Gastrocnemius medialis (tissue), 4 donors: ENCODE results near the gene EPB41L1. TPM values are rescaled to one million over a fixed set of nuclear protein-coding genes. Genes with fewer than 3 reads are reported as not detected.

Experiments
- ATAC-seq, 2 donors: fragments of 150-250 bp; one replicate each; pipeline ENCODE4 v1.9.1; 2016
- DNase-seq, 2 donors: peaks; one replicate each; pipeline ENCODE4 v3.0.0-alpha.2; 2019
- H3K27ac ChIP-seq, 4 donors: fragments of 200-600 bp; sonication (generic); 1 replicate in 1 of 4; 2 replicates in 3 of 4; pipeline ENCODE4 v1.5.1; 2016 to 2018; ENCODE audit warnings: mild to moderate bottlenecking in 2 of 4, moderate library complexity in 1 of 4
- H3K27me3 ChIP-seq, 3 donors: fragments of 200-600 bp; sonication (generic) in 2 of 3; 1 replicate in 1 of 3; 2 replicates in 2 of 3; pipeline versions ENCODE4 v1.5.1 to v1.6.0; 2016 to 2019; ENCODE audit warnings: mild to moderate bottlenecking in 1 of 3, moderate library complexity in 1 of 3
- H3K36me3 ChIP-seq, 2 donors: fragments of 200-600 bp; sonication (generic) in 1 of 2; one replicate each; pipeline ENCODE4 v1.5.1; 2017 to 2018
- H3K4me1 ChIP-seq, 2 donors: fragments of 200-600 bp; sonication (generic) in 1 of 2; one replicate each; pipeline ENCODE4 v1.5.1; 2016 to 2017; ENCODE audit warnings: mild to moderate bottlenecking in 2 of 2
- H3K4me3 ChIP-seq, 4 donors: fragments of 200-600 bp; sonication (generic) in 3 of 4; 1 replicate in 1 of 4; 2 replicates in 3 of 4; pipeline ENCODE4 v1.5.1; 2016 to 2019; ENCODE audit warnings: mild to moderate bottlenecking in 2 of 4
- H3K9me3 ChIP-seq, 3 donors: fragments of 200-600 bp; sonication (generic) in 2 of 3; 1 replicate in 1 of 3; 2 replicates in 2 of 3; pipeline ENCODE4 v1.5.1; 2016 to 2019
- POLR2A ChIP-seq, 2 donors: fragments of 450-650 bp; IDR thresholded peaks; one replicate each; pipeline ENCODE4 v1.6.1; 2017; ENCODE audit warnings: antibody characterized with exemption in 2 of 2, mild to moderate bottlenecking in 2 of 2, moderate library complexity in 2 of 2
- in situ Hi-C, 4 donors: fragments of 200-750 bp; cut with MboI; loops; one replicate each; pipeline versions ENCODE4 v1.15.0 to v1.8.0; 2017; ENCODE audit warnings: low sequenced_read_pairs in 4 of 4
- intact Hi-C: fragments of 100-400 bp; cut with DNase I; formaldehyde crosslinking; loops from one replicate; pipeline ENCODE4 v1.15.1; 2023; ENCODE audit warnings: low total_unique reads
- total RNA-seq, 4 donors: library from RNA; depleted of rRNA; stranded (reverse); fragments of >200 nt; gene quantifications; one replicate each; pipeline versions ENCODE4 v1.1.0 to v1.2.3, GENCODE V29; 2016
- TF ChIP-seq, protein P1 (sequence below), 5 experiments: fragments of 450-650 bp in 3 of 5; fragments of 200-600 bp in 2 of 5; sonication (generic) in 2 of 5; IDR thresholded peaks in 4 of 5; conservative IDR thresholded peaks in 1 of 5; 1 replicate in 4 of 5; 2 replicates in 1 of 5; pipeline ENCODE4 v1.5.1; 2016 to 2019; ENCODE audit warnings: antibody characterized with exemption in 5 of 5, mild to moderate bottlenecking in 3 of 5, moderate library complexity in 3 of 5

Gene EPB41L1
- total RNA-seq, 4 donors from 2014 or later = 2.3 to 11.4 (median 7.4) TPM

DNA sequence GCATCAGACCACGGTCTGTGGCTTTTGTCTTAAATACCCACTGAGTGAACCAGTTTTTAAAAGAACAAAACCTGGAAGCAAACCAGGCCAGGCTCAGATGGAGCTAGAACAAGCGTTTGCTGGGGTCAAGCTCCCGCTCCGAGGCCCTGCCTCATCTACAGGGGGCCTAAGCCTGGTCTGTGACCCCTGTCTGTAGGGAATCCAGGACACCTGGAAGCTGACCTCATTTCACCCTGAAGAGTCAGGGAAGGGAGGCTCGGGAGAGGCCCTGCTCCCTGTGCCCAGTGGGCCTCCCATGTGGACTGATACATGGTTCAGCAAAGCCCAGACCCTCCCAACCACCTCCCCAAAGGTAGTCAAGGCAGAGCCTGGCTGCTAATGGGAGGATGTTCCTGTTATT is 124.8 kb downstream of the EPB41L1 start:
- in situ Hi-C loops (no loop called here), intact Hi-C loops (no loop called here)
- H3K4me1 ChIP-seq = no peaks in the 10 kb centered on the region
- peaks cover 8 to 11% (median 8%) of the 10 kb centered on the region in 3 donors for H3K27me3 ChIP-seq
- H3K27ac ChIP-seq = no peak overlapping the region
- no peak for DNase-seq
- no peak for ATAC-seq
- TF ChIP-seq, protein P1, sequence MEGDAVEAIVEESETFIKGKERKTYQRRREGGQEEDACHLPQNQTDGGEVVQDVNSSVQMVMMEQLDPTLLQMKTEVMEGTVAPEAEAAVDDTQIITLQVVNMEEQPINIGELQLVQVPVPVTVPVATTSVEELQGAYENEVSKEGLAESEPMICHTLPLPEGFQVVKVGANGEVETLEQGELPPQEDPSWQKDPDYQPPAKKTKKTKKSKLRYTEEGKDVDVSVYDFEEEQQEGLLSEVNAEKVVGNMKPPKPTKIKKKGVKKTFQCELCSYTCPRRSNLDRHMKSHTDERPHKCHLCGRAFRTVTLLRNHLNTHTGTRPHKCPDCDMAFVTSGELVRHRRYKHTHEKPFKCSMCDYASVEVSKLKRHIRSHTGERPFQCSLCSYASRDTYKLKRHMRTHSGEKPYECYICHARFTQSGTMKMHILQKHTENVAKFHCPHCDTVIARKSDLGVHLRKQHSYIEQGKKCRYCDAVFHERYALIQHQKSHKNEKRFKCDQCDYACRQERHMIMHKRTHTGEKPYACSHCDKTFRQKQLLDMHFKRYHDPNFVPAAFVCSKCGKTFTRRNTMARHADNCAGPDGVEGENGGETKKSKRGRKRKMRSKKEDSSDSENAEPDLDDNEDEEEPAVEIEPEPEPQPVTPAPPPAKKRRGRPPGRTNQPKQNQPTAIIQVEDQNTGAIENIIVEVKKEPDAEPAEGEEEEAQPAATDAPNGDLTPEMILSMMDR (IDR thresholded peaks at IDR 0.05 in 4 of 5, conservative IDR thresholded peaks at IDR 0.05 in 1 of 5) = no peak
- H3K9me3 ChIP-seq = no peaks in the 10 kb centered on the region
- no peak overlapping the region for H3K4me3 ChIP-seq
- H3K36me3 ChIP-seq = no peaks in the 10 kb centered on the region

DNA sequence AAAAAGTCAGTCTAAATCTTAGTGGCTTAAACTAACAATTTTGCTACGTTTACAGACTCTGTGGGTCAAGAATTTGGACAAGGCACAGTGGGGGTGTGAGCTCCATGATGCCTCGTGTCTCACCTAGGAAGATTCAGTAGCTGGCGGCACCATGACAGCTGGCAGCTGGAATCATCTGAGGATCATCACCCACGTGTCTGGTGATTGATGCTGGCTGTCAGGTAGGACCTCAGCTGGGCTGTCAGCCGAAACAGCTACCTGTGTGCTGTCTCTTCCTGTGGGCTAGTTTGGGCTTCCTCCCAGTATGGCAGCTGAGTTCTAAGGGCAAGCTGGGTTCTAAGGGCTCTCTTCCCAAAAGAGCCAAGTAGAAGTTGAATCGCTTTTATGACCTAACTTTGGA is 125.2 kb downstream of the EPB41L1 start:
- intact Hi-C loops = no loop called here
- DNase-seq (no peak), ATAC-seq (no peak)
- Histone ChIP-seq H3K36me3 (no peaks in the 10 kb centered on the region), H3K4me3 (no peak overlapping the region), H3K27me3 (peaks cover 5 to 7% (median 5%) of the 10 kb centered on the region in 3 donors), H3K4me1 (no peaks in the 10 kb centered on the region), H3K27ac (no peak overlapping the region), H3K9me3 (no peaks in the 10 kb centered on the region)
- TF ChIP-seq POLR2A (IDR thresholded peaks at IDR 0.05) = no peak
- TF ChIP-seq, protein P1 (IDR thresholded peaks at IDR 0.05 in 4 of 5, conservative IDR thresholded peaks at IDR 0.05 in 1 of 5) = no peak
- in situ Hi-C loops = no loop called here

DNA sequence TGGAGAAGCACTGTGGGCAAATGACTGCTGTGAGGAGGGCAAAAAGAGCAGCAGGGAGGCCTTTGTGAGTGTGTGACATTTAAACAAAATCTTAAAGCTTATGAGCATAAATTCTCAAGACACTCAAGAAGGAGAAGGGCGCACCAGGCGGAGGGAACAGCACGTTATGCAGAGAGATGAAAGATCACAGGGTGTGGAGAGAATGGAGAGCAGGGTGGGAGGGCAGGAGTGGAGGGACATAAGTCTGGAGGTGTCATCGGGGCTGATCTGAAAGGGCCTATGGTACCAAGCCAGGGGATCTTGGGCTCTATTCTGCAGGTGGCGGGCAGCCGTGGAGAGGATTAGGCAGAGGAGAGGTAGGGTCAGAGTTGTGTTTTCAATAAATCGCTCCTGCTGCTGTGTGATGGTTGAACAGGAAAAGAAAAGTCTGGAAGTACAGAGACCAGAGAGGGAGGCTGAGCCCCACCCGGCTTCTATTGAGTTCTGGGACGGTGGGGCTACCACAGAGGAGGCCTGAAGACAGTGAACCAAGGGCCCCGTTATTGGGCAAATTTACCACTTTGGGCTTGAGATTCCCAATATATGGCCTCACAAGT is 127.3 kb downstream of the EPB41L1 start:
- Histone ChIP-seq H3K9me3 (no peaks in the 10 kb centered on the region), H3K36me3 (no peaks in the 10 kb centered on the region), H3K4me1 (no peaks in the 10 kb centered on the region), H3K4me3 (no peak overlapping the region), H3K27ac (no peak overlapping the region), H3K27me3 (peaks cover 0 to 5% (median 0%) of the 10 kb centered on the region in 3 donors)
- in situ Hi-C loops (no loop called here), intact Hi-C loops (no loop called here)
- DNase-seq (no peak), ATAC-seq (no peak)
- TF ChIP-seq POLR2A (IDR thresholded peaks at IDR 0.05) = no peak
- TF ChIP-seq, protein P1 (IDR thresholded peaks at IDR 0.05 in 4 of 5, conservative IDR thresholded peaks at IDR 0.05 in 1 of 5) = no peak

Other genes with a start within 250 kb of the EPB41L1 start
- gene SCAND1, start 200.2 kb upstream of the EPB41L1 start, total RNA-seq = 100 to 1,000 TPM in 3 of 4 donors, 10 to 100 TPM in 1; 88.3 to 138 (median 118) TPM
- 10 to 100 TPM in 1 of 4 donors, 1 to 10 TPM in 3; 6.4 to 18.7 (median 8.6) TPM for gene CNBD2, start 186.2 kb upstream of the EPB41L1 start, total RNA-seq
- gene AAR2, start 81.7 kb downstream of the EPB41L1 start, total RNA-seq = 10 to 100 TPM; 18.7 to 24.4 (median 21.2) TPM
- 10 to 100 TPM; 18.8 to 46.7 (median 45.0) TPM for gene DLGAP4, start 151.6 kb downstream of the EPB41L1 start, total RNA-seq